ENCODE results near the gene TMEM52.
"Not testable (repeated sequence)": the region's sequence is repeated elsewhere in the genome, so short reads cannot be mapped to it uniquely, and the experiment has no call there.

TMEM52 gene

GRCh38 chr1:1945782-1946393 lies 26.8 kb upstream of the TMEM52 start:
- DNase-seq: no peak

GRCh38 chr1:1943834-1944570 lies 24.9 kb upstream of the TMEM52 start:
- DNase-seq: peak; percentile 24

GRCh38 chr1:1942753-1943656 lies 23.9 kb upstream of the TMEM52 start:
- no peak for DNase-seq

DNA sequence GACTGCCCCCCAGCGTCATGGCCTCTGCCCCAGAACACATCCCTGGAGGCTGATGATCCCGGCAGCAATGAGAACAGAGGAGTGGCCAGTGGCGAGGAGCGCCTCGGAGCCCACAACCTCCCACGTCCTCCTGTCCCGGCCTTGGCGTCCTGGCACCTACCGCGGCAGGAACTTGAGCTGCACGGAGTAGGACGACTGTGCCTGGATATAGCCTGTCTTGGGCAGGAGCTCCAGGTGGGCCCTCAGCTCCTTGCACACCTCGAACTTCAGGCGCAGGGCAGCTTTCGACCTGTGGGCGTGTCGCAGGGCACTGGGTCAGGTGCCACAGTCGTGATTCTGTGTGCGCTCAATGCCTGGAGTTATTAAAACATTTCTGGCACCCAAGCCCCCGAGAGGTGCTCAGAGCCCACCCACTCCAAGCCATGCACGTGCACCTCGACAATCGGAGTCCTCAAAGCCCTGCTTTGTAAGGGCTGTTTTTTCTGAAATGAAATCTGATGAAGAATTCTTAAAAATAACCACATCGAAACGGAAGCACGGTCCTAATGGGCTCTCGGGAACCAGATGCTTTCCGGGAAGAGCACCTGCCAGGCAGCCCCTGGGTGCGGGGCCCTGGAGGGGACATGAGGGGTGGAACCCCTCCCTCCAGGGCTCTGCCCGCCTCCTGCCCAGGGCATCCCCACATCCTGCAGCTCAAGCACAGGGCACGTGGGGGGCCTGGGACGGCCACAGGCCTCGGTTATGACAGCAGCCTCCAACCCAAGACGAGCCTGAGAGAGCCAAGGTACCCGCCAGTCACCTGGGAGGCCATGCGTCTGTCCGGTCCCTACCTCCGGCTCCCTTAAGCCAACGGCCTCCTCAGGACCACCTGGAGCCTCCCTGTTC lies 23.0 kb upstream of the TMEM52 start:
- no peak for DNase-seq

GRCh38 chr1:1941211-1941841 lies 22.2 kb upstream of the TMEM52 start:
- DNase-seq: no peak

DNA sequence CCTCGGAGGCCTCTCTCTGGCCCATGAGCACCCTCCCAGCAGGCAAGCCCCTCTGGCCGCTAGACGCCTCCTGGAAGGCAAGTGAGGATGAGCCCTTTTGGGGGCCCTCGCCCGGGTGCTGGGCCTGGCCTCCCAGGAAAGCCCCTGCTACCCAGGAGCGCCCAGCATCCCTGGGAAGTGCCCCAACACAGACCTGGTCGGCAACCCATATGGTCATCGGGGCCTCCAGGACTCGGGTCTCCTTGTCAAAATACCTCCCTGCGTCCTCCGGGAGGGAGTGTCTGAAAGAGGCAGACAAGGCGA lies 21.0 kb upstream of the TMEM52 start:
- DNase-seq: no peak

DNA sequence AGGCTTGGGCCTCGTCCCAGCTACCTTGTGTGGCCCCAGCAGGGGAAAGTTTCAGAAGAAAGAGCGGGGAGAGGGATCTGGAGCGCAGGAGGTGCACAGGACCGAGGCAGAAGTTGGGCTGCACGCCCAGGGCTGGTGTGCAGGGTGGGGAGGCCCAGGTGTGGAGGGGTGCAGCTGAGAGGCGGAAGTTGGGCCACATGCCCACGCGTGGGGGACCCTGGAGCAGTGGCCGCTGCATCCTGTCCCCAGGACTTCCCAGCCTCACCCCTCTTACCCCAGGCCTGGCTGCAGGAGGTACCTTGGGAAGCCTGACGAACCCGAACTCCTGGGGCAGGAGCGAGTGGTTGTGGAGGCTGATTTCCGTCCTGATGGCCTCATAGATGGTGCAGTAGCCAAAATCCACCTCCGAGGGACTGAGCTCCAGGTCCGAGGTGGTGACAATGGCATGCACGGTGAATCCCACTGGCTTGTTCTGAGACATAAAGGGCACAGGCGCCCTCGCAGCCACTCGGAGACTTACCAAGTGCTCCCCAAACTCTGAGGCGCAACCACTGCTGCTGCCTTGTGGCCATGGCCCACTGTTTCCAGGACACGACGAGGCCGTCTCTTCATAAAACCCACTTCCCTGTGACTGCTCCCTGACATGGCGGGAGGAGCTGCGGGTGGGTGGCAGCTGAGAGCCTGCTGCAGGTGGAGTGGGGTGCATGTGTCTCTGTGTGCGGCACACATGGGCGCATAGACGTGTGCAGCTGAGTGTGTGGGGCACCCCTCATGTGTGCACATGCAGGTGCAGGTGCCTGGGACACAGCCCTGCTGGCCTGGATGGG lies 20.4 kb upstream of the TMEM52 start:
- DNase-seq: no peak

DNA sequence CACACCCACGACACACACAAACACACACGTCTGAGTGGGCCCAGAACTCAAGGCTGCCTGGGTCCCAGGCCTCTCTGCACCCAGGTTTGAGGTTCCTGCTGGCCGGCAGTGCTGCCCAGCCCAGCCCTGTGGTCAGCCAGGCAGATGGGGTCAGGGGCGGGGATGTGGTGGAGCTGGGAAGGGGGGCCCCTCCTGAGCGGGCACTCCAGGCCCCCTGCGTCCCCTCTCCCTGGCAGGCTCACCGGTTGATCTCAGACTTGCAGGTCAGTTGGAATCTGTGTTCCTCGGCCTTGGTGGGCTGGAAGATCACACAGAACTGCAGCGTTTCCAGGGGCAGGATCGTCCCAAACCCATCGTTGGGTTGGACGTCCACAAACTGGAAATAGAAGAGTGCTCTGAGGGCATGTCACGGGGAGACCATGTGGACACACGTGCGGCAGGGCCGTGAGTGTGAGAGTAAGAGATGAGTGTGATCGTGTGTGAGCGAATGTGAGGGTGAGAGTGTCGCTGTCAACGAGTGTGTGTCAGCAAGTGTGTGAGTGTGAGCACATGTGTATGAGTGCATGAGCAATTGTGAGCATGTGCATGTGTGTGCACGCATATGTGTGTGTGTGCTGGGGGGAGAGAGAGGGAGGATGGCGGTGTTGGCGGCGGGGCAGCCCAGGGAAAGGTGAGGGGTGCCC lies 19.7 kb upstream of the TMEM52 start:
- DNase-seq: no peak

GRCh38 chr1:1938276-1938573 lies 19.1 kb upstream of the TMEM52 start:
- no peak for DNase-seq

DNA sequence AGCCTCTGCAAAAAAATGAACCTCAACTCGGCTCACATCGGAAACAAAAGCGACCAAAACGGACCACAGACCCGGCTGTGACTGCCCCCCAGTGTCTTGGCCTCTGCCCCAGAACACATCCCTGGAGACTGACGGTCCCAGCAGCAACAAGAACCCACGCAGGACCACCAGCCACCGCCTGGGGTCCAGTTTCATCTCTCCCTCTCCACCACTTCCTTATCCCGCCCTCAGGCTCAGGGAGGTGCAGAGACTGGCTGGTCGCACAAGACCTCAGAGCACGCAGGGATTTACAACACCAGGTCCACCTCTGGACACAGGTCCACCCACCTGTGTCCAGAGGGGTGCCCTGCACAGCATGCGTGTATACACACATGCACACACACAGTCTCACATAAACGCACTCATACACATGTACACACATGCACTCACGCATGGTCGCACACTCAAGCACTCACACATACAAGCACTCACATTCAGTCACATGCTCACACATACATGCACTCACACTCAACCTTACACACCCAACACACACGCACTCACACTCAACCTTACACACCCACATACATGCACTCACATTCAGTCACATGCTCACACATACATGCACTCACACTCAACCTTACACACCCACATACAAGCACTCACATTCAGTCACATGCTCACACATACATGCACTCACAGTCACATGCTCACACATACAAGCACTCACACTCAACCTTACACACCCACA lies 18.6 kb upstream of the TMEM52 start:
- no peak for DNase-seq

DNA sequence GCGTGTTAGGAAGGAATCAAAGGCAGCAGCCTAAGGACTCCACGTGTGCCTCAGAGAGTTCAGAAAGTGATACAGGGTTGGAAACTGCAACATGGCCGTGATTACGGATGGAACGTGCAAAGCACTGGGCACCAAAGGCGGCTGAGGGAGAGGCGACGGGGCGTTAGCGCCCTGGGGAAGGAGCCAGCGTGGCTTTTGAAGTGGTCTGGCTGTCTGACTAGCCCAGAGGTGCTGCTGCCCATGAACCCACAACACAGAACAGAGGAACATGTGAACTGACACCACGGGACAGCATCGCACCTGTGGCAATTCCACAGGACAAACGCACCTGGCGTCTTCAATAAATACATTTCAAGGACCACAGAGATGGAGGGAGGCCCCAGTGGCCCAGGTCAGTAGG lies 18.0 kb upstream of the TMEM52 start:
- no peak for DNase-seq

DNA sequence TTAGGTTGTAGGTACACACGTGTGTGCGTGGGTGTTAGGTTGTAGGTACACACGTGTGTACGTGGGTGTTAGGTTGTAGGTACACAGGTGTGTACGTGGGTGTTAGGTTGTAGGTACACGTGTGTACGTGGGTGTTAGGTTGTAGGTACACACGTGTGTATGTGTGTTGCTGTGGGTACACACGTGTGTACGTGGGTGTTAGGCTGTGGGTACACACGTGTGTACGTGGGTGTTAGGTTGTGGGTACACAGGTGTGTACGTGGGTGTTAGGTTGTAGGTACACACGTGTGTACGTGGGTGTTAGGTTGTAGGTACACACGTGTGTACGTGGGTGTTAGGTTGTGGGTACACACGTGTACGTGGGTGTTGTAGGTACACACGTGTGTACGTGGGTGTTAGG lies 15.8 kb upstream of the TMEM52 start:
- DNase-seq: not testable (repeated sequence)

- DNase-seq: no peak
These were observed 10.8 kb upstream of the TMEM52 start for GRCh38 chr1:1929639-1930545.

DNA sequence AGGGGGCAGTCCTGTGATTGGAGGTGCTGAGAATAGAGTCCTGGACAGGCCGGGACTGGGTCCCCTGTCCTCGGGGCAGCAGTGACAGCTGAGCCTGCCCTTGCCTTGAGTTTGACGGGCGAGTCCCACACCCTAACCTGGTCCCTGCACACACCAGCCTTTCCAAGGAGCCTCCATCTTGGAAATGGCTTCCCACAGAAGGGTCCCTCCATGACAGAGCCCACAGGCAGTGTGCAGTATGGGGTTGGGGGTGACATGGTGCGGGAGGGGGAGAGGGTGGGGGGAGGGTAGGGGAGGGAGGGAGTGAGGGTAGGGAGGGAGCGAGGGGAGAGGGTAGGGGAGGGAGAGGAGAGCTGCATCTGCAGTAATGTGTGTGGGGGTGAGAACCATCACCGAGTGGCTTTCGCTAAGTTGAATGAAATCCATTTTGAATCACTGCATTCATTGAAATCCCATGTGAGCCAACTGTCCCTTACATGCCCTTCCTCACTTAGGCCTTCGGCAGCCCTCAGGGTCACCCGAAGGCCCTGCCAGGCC lies 10.1 kb upstream of the TMEM52 start:
- DNase-seq: no peak

DNA sequence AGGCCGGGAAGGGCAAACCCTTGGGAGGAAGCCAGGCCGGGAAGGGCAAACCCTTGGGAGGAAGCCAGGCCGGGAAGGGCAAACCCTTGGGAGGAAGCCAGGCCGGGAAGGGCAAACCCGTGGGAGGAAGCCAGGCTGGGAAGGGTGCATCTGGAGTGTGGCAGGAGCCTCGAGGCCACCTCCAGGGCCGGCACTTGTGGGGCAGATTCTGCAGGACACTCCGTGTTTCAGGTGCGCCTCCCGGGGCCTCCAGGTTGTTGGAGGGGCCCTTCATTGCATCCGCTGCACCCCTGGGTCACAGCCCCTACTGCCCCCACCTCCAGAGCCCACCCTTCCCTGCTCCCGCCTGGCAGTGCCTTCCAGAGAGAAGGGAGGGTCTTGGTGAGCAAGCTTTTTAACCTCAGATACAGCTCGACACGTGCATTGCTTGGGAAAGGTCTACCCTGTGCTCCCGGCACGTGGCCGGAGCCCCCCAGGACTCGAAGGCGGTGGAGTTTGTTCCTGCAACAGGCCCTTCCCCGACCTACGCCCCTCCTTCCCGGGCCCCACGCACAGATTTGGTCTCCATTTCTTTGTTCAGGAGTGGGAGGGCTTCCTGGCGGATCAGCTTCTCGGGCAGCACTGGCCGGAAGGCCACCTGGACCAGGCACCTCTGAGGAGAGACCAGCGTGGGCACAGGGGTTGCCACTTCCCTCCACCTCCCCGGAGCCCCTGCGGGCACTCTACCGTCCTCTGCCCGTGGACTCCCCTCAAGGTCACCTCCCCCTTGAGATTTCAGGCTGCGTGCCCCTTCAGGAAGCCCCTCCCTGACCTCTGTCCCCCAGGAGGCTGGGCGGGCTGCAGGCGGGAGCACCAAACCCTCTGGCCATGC lies 9.4 kb upstream of the TMEM52 start:
- DNase-seq: no peak

DNA sequence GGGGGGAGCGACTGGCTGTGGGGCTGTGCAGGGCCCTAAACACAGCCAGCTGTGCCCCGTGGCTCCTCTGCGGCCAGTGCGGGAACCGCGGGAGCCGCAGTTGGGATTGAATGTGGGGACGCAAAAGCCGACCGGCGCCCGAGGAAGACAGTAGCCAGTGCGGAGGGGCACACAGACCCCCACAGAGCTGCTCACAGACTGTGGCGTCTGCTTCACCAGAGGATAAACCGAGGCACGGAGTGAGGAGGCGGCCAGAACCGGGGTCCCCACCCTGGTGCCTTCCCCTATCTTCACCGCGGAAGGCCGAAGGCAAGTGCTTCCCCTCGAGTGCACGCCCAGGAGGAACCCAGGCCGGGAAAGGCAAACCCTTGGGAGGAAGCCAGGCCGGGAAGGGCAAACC lies 8.7 kb upstream of the TMEM52 start:
- DNase-seq: no peak

DNA sequence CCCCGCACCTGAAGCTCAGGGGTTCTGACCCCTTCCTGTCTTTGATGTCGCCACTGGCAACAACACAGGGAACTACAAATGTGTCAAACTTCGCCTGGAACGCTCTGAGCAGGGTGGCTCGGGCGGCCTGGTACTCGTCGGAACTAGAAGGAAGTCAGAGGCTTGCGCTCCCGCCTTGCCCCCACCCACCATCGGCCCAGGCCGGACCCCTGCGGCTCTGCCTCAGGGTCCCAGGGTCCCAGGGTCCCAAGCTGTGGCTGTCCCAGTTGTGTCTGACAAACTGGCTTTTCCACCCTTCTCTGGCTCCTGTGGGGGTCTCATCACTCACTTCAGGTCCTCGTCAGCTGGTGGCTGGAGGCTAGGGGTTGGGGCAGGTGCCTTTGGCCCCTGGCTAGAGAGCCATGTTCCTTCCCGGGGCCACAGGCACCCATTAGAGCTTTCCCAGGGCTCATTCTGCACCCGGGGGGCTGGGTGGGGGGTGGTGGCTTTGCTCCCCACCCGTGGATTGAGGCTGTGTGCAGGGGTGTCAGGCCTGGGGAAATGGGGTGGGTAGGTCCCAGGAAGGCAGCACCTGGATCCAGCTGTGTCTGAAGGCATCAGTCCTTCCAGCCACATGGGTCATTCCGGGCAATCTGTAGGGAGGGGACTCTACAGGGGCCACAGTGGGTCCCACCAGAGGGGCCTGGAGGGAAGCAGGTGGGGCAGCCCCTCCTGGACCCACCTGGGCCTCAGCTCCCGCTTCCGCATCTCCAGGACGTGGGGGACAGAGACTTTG lies 8.0 kb upstream of the TMEM52 start:
- no peak for DNase-seq

Data from DMS79 treated with DMSO at 0.1 percent for 48 hours (cell line).